ENCODE data around the gene FAM83F.
A peak's percentile ranks its signal among the peaks of the same experiment; 100 is the strongest.
"Not testable (repeated sequence)": the region's sequence is repeated elsewhere in the genome, so short reads cannot be mapped to it uniquely, and the experiment has no call there.

Gene FAM83F

GRCh38 chr22:40019100-40019499 is 24.3 kb downstream of the FAM83F start:
- no peak for DNase-seq

- DNase-seq: peak; percentile 77
Observed at GRCh38 chr22:40020956-40021355, 26.2 kb downstream of the FAM83F start.

- peak; percentile 93 for DNase-seq
Observed at GRCh38 chr22:40021401-40022000, 26.7 kb downstream of the FAM83F start.

- no peak for DNase-seq
Observed at GRCh38 chr22:40022536-40023240, 27.9 kb downstream of the FAM83F start.

GRCh38 chr22:40023341-40023841 is 28.6 kb downstream of the FAM83F start:
- peak; percentile 51 for DNase-seq

GRCh38 chr22:40024201-40025061 is 29.7 kb downstream of the FAM83F start:
- DNase-seq: peak; percentile 57

- DNase-seq: not testable (repeated sequence)
Observed at GRCh38 chr22:40025062-40025379, 30.3 kb downstream of the FAM83F start.

GRCh38 chr22:40025856-40026255 is 31.1 kb downstream of the FAM83F start:
- no peak for DNase-seq

- DNase-seq: no peak
Observed at GRCh38 chr22:40026641-40027040, 31.9 kb downstream of the FAM83F start.

- DNase-seq: no peak
Observed at GRCh38 chr22:40027191-40028097, 32.7 kb downstream of the FAM83F start.

GRCh38 chr22:40028098-40028425 is 33.3 kb downstream of the FAM83F start:
- DNase-seq: no peak

GRCh38 chr22:40029189-40029890 is 34.6 kb downstream of the FAM83F start:
- DNase-seq: no peak

- DNase-seq: no peak
Observed at GRCh38 chr22:40030026-40030757, 35.4 kb downstream of the FAM83F start.

GRCh38 chr22:40030758-40031095 is 36.0 kb downstream of the FAM83F start:
- DNase-seq: no peak

- DNase-seq: no peak
Observed at GRCh38 chr22:40031766-40032470, 37.2 kb downstream of the FAM83F start.

- peak; percentile 13 for DNase-seq
Observed at GRCh38 chr22:40033586-40034380, 39.0 kb downstream of the FAM83F start.

GRCh38 chr22:40035351-40035750 is 40.6 kb downstream of the FAM83F start:
- no peak for DNase-seq

GRCh38 chr22:40036126-40036525 is 41.4 kb downstream of the FAM83F start:
- no peak for DNase-seq

- peak; percentile 56 for DNase-seq
Observed at GRCh38 chr22:40036591-40037225, 42.0 kb downstream of the FAM83F start.

Measured in NCI-H1092 treated with DMSO at 0.1 percent for 48 hours (cell line).